Activated T-helper 1 cell treated with Interleukin-2 at 50 U/mL for 16 hours (primary cell): ENCODE data around the gene GORAB.

Experiments
- DNase-seq: peaks from one replicate; pipeline ENCODE4 v3.0.0-alpha.2; 2020; ENCODE audit warnings: low read depth

GORAB gene

DNA sequence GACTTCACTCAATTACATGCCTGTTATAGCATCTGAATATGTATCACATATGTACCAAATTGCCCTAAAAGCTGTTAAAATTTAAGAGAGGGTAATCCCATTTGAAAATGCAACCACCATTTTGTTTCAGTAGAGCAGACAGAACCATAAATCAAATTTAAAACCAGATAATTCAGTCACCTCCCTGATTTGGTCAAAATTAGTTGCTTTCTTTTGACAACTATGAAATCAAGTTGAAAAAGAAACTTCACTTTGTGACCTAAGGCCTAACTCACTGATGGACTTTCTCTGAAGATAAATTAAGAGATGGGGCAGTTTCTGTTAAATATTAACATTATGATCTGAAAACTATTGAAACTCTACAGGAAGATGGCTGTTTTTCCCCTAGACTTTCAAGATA is 6.7 kb downstream of the GORAB start:
- no peak for DNase-seq

DNA sequence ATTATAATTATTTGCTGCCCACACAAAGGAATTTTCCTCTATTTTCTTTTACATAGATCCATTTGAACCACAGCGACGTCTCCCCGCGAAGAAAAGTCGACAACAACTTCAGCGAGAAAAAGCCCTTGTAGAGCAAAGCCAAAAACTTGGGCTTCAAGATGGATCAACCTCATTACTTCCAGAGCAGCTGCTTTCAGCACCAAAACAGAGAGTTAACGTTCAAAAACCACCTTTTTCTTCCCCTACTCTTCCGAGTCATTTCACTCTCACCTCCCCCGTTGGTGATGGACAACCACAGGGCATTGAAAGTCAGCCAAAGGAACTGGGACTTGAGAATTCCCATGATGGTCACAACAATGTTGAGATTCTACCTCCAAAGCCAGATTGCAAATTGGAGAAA is 7.2 kb downstream of the GORAB start:
- no peak for DNase-seq

DNA sequence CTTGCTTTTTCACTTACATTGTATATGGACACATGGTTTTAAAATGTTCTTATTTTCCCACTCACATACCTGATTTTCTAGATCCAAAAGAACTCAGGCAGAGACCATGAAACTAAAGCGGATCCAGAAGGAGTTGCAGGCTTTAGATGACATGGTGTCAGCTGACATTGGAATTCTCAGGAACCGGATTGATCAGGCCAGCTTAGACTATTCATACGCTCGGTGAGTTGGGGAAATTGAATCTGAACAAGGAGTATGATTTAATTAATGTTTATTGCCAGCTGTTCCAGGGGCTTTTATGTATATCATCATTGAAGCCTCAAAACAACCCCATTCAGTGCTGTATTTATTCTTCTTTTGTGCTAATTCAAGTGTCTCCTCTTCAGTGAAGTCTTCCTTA is 12.7 kb downstream of the GORAB start:
- DNase-seq = no peak

DNA sequence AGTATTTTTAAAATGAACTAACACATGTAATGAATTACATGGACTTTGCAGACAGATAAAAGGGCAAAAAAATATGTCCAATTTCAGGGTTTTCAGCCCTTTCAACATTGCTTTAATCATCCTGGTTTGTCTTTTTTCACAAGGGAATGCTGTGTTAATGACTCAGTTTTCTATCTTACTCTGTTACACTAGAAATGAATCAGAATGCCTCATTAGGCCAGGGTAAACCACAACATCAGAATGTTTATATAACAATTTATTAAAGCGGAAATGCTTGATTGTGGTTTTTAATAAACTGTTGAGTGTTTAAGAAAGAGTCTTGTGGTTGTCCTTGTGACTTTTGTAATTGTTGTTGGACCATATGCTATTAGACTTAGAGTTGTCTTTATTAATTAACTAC is 13.5 kb downstream of the GORAB start:
- no peak for DNase-seq

DNA sequence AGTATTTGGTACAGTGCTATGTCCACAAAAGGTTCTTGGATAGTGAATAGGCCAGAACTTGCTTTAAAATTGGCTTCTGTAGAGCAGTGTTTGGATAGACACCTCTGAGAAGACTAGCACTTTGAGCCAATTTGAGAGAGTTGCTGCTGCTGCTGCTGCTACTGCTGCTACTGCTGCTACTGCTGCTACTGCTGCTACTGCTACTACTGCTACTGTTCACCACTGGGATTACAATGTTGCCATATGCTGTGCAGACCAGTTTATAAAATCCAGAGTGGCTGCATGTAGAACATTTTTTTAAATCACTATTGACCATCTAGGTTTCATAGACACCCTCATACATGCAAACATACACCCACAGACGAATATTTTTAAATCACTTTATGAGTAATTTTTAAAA is 15.3 kb downstream of the GORAB start:
- no peak for DNase-seq

DNA sequence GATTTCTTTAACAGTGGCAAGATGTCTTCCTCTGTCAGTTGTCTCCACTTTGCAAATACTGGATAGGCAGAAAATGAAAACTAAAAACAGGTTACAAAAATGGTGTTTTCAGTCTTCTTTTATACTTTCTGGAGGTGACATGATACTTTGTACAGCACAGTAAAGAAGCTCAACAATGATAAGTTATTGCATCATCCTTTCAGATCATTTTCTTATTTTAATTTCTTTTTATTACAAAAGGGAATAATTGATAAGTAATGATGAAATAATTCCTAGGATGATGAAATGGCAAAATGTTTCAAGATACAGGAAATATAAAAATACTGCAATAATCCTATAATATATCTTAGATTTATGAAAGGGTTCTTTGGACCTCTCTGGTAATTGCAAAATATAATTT is 16.5 kb downstream of the GORAB start:
- no peak for DNase-seq

DNA sequence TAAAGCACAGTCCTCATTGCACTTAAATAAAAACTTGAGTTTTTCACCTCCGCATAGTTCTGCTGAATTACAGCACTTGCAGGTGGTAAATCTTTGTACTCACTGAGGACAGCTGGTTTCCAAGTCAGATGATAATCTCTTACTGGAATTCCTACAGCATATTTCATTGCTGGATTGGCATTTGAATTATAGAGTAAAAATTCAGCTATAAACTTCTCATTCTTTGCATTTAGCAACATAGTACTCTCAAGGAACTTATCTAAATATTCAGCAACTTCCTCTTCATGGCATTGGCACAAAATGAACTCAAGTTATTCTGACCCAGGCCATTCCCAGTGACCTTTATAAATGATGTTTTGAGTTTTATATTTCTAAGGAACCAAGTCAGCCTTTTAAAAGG is 23.4 kb downstream of the GORAB start:
- DNase-seq = no peak

DNA sequence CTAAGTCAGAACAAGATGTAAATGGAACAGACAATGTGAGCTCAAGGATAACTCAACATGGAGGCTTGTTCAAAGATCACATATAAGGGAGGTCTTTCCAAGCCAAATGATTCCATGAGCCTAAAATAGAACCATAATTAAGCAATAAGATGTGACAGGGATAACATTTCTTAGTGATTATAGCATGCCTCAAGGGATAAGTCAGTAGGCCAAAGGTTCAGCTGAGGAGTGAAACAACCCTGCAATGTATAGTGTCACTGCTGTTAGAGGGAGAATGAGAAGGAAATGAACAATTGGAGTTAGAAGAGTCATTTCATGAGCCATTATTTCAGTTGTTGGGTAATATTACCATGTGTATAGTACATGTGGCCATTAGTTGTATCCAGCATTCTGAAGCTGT is 25.0 kb downstream of the GORAB start:
- DNase-seq = no peak

DNA sequence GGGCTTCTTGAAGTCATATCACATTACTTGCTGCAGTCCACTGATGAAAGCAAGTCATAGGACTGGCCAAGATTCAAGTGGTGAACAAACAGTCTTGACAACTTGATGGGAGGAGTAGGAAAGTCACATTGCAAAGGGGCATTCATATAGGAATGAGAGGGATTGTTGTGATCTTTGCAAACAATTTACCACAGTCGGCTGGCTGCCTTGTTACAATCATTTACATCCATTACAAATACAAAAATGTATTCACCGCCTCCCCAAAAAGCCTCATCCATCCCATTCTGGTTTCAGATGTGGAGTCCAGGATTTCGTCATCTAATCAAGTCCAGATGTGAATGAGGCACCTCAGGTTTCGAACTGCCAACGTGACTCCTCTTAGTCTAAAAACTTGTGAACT is 26.8 kb downstream of the GORAB start:
- no peak for DNase-seq

DNA sequence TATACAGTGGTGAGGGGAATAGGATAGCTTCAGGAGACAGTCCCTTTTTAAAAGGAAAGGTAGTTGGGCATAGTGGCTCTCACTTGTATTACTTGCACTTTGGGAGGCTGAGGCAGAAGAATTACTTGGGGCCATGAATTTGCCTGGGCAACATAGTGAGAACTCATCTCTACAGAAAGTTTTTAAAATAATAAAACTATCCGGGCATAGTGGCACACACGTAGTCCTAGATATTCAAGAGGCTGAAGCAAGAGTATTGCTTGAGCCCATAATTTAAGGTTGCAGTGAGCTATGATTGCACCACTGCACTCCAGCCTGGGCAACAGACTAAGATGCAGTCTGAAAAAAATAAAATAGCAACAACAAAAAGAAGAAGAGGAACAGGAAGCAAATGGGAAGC is 27.2 kb downstream of the GORAB start:
- no peak for DNase-seq

DNA sequence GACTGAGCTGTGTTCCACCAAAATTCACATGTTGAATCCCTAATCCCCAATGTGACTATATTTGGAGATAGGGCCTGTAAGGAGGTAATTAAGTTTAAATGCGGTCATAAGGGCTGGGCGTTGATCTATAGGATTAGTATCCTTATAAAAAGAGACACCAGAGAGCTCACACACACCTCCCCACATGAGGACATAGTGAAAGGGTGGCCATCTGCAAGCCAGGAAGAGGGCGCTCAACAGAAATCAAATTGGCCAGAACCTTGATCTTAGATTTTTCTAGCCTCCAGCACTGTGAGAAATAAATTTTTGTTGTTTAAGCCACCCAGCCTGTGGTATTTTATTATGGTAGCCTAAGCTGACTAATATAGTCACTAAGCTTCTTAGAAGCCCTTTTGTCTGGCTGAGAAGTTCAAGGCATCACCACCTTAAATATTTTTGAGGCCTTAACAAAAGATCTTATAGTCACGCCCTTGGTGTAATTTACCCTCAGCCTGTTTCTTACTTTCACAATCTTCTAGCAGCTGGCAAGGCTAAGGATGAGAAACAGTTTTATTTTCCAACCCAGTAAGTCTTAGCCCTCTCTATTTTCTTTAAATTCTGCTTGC is 28.8 kb downstream of the GORAB start:
- DNase-seq = no peak

DNA sequence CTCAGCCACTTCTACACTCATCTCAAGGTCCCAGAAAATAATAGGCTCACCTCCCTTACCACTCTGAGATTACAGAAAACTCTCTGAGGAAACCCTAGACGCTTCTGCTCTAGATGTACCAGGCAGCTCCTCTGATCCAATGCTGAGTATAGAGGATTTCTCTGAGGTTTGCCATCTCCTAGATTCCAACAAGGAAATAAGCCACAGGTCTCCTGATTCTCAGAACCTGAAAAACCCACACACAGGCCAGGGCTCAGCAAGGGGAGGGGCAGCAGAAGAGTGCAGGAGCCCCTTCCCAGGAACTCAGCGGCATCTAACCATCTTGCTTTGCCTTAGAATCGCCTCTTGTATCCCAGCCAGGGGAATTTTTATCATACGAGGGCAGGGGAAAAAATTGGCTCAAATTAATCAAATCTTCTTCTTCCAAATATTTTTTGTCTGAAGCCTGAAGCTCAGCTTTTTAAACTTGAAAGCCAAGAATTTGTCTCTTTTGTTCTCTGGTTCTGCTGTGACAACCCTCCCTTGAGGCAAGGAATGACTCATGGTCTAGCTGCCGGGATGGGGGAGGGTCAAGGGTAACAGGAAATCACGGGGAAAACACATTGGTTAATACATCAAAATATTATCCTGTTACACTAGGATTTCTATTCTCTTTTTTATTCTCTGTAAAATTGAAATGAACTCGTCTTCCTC is 30.8 kb downstream of the GORAB start:
- no peak for DNase-seq

DNA sequence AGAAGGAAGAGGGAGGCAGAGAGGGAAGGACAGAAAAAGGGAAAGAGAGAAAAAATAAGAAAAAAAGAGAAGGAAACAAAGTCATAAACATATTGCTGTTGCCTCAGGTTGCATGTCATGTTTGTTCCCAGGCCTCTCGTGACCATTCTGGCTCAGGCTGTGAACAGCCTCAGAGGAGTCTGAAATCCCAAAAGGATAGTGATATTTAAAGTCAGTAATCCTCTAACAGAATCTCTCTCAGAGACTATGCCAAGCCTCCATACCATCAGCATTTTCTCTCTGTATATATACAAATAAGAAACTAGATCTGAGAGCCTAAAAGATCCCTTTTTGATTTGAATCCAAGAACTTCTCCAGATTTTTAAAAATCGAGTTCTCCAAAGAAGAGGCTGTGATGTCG is 35.2 kb downstream of the GORAB start:
- DNase-seq = no peak

DNA sequence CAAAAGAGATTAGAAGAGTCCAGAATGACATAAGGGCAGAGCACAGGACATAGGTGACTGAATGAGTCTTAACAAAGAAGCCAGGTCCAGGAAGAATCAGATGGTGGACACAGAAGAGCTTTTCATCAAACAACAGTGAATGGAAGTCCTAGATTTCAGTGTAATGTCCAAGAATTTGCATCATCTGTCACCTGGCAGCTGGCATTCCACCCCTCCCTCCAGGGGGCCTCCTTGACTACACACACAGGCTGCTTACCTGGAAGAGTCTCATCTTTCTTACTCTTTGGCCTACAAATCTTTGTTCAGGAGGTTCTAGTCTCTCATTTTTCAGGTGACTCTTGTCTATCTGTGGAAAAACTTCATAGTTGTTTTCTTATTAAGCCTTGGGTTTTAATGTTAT is 36.2 kb downstream of the GORAB start:
- DNase-seq = no peak

DNA sequence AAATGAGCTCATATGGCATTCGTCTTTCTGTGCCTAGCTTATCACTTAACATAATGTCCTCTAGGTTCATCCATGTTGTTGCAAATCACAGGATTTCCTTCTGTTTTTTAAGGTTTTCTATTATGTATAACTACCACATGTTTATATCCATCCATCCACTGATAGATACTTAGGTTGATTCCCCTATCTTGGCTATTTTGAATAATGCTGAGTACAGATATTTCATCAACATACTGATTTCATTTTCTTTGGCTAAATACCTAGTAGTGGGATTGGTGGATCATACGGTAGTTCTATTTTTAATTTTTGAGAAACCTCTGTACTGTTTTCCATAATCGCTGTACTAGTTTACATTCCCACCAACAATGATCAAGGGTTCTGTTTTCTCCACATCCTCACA is 45.0 kb downstream of the GORAB start:
- DNase-seq = no peak

DNA sequence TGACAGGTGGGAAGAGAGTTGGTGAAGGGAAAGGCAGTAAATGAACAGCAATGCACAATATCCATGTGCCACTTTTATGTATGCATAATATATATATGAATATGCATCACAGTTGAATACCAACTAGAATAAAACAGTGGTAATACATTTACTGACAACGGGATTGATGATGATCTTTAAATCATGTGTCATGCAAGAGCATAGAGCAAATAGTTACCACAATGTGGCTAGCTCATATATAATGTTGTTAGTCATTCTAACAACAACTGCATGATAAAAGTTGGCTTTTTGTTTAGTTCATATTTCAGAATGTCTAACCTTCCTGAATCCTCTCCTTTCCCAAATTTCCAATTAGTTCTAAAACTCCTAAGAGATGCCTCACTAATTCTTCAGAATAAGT is 46.4 kb downstream of the GORAB start:
- no peak for DNase-seq

DNA sequence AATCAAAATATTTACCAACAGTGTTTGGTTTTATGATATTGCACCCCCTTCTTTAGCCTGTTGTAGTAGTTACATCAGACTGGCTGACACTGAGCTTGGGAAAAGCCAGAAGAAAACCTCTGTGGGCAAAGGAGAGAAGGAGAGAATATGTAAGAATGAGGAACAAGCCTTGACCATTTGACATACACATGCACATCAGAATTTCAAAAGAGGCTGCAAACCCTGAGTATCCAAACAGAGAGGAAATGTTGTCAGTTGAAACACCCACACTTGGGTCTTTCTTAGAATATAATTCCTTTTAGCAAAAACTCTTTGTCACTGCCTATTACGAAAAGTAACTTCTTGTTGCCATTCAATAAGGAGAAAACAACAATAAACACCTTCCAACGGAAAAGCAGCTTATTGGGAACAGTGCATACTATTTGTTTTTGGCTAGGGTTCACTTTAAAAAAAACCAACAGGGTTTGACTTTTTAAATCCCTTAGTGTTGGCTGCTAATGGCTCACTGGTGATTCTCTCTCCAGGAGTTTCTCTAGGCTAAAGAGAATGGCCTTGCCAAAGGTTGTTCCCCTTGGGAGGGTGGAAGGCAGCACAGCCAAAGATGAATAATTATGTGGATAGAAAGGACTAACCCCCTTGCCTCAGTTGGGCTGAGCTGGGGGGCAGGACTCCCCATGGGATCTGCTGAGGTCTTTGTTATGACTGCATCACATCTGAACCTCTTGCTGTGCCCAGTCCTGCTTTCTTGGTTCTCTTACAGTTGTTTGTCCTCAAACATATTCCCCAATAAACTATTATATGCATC is 48.9 kb downstream of the GORAB start:
- DNase-seq = no peak

DNA sequence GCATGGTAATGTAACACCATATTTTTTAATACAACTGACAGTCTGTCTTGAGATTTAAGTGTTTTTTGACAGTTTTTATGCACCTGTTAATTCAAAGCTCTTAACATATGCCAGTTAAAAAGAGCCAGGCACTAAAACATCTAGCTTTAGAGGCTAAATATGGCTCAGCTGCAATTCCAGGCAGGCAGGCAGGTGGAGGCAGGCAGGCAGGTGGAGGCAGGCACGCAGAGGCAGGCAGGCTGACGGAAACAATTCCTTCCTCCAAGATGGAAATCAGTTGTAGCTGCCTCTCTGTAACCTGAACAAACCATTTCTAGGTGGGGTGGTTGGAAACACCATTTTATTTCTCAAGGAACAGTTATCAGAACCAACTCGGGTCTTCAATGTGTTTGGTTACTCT is 51.2 kb downstream of the GORAB start:
- no peak for DNase-seq

DNA sequence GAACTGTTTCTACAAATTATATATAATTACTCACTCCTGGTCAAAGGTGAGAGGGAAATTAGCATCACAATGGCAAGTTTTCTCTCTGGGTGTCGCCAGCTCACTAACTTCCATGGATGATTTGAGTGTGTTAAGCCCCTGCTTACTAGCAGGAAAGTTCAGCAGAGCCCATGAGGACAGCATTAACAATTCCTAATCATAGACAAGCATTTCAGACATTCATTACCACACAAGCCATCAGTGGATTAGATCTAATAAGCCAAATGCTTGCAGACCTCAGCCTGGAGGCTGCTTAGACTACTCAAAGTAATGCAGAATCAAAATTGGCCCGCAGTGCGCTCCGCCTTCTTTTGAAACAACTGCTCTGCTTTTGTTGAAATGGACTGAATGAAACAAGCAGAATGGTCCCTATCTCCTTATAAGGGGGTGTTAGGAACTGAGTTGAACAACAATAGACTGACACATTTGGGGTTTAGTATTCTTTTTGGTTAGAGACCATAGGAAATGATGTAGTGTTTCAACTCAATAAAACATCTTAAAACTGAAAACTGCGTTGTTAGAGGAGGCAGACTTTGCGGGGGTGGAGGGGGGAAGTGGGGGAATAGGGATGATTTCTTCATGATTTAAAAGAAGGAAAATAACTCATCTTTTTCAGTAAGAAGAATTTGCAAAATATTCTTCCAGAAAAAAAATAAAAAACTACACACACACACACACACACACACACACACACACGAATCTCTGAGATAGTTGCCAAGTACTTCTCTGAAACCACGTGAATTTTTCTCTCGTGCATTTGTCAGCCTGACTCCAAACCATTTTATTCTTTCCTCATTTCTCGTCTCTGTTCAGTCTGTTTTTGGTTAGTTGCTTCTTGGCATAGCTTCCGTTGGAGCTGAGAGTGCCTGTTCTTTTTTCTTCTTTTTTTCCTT is 54.6 kb downstream of the GORAB start:
- no peak for DNase-seq

DNA sequence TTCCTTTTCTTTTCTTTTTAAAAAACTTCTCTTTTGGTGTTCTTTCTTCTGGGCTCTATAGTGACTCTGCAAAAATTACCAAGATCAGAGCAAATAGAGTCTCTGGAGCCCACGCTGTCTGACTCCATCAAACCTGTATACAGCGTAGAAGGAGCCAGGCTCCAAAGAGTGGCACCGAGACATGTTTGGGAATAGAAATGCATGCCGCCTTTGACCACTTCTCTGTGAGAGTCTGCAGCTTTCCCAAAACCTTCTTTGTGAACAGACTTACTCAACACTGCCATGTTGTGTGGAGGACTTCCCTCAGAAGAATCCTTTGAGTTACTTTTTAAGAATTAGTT is 55.3 kb downstream of the GORAB start:
- no peak for DNase-seq

DNA sequence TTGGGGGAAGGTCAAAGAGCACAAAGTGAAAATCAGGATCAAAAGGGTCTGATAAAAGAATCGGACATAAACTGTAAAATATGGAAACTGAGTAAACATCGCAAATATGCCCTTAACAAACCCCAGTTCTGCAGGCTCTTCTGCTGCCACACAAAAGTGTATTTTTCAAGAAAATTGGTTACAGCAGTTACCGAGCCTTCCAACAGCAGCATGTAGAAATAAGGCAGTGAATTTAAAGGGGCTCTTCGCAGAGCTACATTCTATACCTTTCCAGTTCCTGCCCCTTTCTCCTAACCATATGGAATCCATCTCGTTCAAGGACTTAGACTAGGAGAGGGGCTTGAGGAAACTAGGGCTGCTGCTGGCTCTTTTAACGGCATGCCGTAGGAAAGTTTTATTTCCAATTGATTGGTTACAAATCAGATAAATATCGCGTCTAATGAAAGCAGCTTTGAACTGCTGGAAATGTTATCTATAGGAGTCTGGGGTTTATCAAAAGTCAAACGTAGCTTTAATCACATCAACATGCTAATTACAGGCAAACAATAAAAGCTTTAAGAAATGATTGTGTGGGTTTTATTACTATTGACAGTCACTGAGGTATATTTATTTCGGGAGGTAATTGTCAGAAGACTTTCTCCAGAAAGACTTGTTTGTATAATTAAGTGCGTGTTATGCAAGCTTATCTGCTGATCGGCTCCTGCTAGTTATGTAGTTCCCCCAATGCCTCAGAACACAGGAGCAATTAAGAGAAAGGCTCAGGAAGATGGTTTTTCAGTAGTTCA is 59.1 kb downstream of the GORAB start:
- DNase-seq = no peak
